OCI-LY7 (cell line): ENCODE measurements around the gene RAMP1.

Source experiments
- CTCF ChIP-seq: fragments of 200-600 bp; sonication (generic); conservative IDR thresholded peaks from 2 replicates; pipeline ENCODE4 v1.5.1; 2014; ENCODE audit warnings: mild to moderate bottlenecking, antibody characterized with exemption, low read length, moderate library complexity, mixed read lengths
- EZH2phosphoT487 ChIP-seq: fragments of 200-600 bp; sonication (generic); IDR thresholded peaks from 2 replicates; pipeline ENCODE4 v1.6.1; 2018; ENCODE audit warnings: low read depth, borderline replicate concordance, mild to moderate bottlenecking, mixed run types, antibody characterized with exemption, low read length, moderate library complexity, mixed read lengths

- TF ChIP-seq CTCF (no peak), EZH2phosphoT487 (no peak)
Observed at GRCh38 chr2:237879058-237879430, 19.6 kb downstream of the RAMP1 start.
